ENCODE results near the gene DAND5.

Gene DAND5

DNA sequence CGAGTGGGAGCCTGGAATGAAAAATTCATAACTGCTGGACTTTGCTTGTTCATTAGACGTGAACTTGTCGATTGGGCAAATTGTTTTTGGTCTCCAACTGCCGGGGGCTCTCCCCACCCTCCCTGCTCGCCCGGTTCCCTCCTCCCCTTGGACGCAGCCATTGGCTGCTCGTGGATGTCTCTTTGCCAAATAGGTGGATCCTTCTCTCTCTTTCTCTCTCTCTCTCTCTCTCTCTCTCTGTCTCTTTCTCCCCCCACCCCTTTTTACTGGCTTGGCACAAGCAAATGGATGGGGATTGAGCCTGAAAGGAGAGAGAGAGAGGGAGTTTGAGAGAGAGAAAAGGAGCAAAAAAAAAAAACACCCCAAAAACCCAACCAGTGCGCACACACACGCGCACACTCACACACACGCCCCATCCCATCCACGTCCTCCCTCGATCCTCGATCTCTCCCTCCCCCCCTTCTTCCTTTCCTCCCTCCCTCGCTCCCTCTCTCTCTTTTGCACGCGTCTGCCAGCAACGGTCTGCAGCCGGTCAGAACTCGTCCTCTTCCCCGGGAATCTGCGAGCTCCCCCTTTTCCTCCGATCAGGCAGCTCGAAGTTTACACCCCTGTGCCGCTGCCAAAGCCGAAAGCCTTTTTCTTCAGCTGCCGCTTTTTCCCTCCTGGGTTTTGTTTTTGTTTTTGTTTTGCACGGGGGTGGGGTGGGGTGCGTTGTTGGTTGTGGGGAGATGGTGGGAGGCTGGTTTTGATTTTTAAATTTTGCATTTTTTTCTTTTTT is 53.7 kb downstream of the DAND5 start:
- DNase-seq (ENCODE audit: low read depth), result no peak

DNA sequence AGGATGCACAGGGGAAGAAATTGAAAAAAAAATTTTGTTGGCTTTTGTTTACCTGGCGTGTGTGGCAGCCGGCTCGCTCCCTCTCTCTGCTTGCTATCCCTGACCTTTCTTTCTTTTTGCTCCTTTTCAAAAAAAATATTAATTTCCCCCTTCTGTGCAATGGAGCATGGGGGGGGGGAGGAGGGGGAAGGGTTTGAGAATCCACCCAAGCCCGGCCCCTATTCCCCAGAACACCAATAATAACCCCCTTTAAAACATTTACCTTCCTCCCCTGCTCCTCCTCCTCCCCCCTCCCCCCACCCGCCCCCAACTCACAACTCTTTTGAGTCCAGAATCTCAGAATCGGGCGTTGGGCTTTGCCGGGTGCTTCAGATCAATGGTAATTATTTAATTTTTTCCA is 54.3 kb downstream of the DAND5 start:
- DNase-seq (ENCODE audit: low read depth), result no peak

Data from T-helper 22 cell (primary cell).